ENCODE results near the gene NR0B2. TPM values are rescaled to one million over a fixed set of nuclear protein-coding genes. Genes with fewer than 3 reads are reported as not detected.

The NR0B2 gene
- total and polyA plus RNA-seq, 2 of the 13 experiments (the other 11 are each of a cell fraction or from before 2014, with no cell fraction given), result 72.5 to 133 TPM

- TF ChIP-seq ZNF784 (CRISPR knock-in tag; IDR thresholded peaks at IDR 0.05; ENCODE audit: borderline replicate concordance), result no peak
- peak; percentile 95 for TF ChIP-seq BCL6 (CRISPR knock-in tag; IDR thresholded peaks at IDR 0.05)
- TF ChIP-seq SNAPC5 (CRISPR knock-in tag; IDR thresholded peaks at IDR 0.05; ENCODE audit: borderline replicate concordance), result 0 out of 2 replicates have a peak, but pooled peaks have one; percentile 3
- TF ChIP-seq HMGXB3 (CRISPR knock-in tag; IDR thresholded peaks at IDR 0.05; ENCODE audit: borderline replicate concordance), result peak; percentile 82
- TF ChIP-seq SSRP1 (CRISPR knock-in tag; IDR thresholded peaks at IDR 0.05), result 0 out of 2 replicates have a peak, but pooled peaks have one; percentile 21
- peak; percentile 83 for TF ChIP-seq CREB3 (CRISPR knock-in tag; IDR thresholded peaks at IDR 0.05)
- peak; percentile 70 for TF ChIP-seq ZNF18 (CRISPR knock-in tag; IDR thresholded peaks at IDR 0.05; ENCODE audit: insufficient replicate concordance)
- TF ChIP-seq ZNF17 (CRISPR knock-in tag; IDR thresholded peaks at IDR 0.05), result 0 out of 2 replicates have a peak, but pooled peaks have one; percentile 67
- no peak for TF ChIP-seq THYN1 (CRISPR knock-in tag; IDR thresholded peaks at IDR 0.05; ENCODE audit: borderline replicate concordance, low read depth)
- 0 out of 2 replicates have a peak, but pooled peaks have one; percentile 56 for TF ChIP-seq ZNF329 (CRISPR knock-in tag; IDR thresholded peaks at IDR 0.05; ENCODE audit: low read depth)
- TF ChIP-seq NCOA2 (CRISPR knock-in tag; IDR thresholded peaks at IDR 0.05), result peak; percentile 97
- TF ChIP-seq POGK (CRISPR knock-in tag; conservative IDR thresholded peaks at IDR 0.05), result peak; percentile 26; the same call in 1 of the 2 replicates
- peak; percentile 73 for TF ChIP-seq NR2C2 (CRISPR knock-in tag; IDR thresholded peaks at IDR 0.05; ENCODE audit: borderline replicate concordance)
- TF ChIP-seq ZKSCAN1 (IDR thresholded peaks at IDR 0.05; ENCODE audit: low read length), result no peak
- no peak for TF ChIP-seq FOXP1 (IDR thresholded peaks at IDR 0.05)
- peak; percentile 89 for TF ChIP-seq FOXP1 (CRISPR knock-in tag; IDR thresholded peaks at IDR 0.05)
- peak; percentile 74; the same call in 2 of the 3 replicates for TF ChIP-seq MXI1 (IDR thresholded peaks at IDR 0.05; ENCODE audit: borderline replicate concordance, low read depth, low read length)
- no peak for TF ChIP-seq SUZ12 (IDR thresholded peaks at IDR 0.05; ENCODE audit: low read depth, low read length)
- TF ChIP-seq CHD2 (IDR thresholded peaks at IDR 0.05; ENCODE audit: low read depth, low read length), result no peak
Measured at GRCh38 chr1:26910343-26911160, 3.2 kb downstream of the NR0B2 start (continued).

Measured in HepG2 (cell line).